Neural progenitor cell (in vitro differentiated cells): ENCODE measurements around the gene PLIN4.

Experiments used
- EZH2 ChIP-seq: fragments of 200-600 bp; sonication (generic); IDR thresholded peaks from 2 replicates; pipeline ENCODE4 v1.6.1; 2017; ENCODE audit warnings: antibody characterized with exemption, mild to moderate bottlenecking, moderate library complexity
- EZH2phosphoT487 ChIP-seq: fragments of 200-600 bp; sonication (generic); IDR thresholded peaks from 2 replicates; pipeline ENCODE4 v1.6.1; 2017; ENCODE audit warnings: antibody characterized with exemption
- TF ChIP-seq, protein P1 (sequence below): fragments of 200-600 bp; sonication (generic); IDR thresholded peaks from 2 replicates; pipeline ENCODE4 v1.5.1; 2017; ENCODE audit warnings: antibody characterized with exemption, mild to moderate bottlenecking

DNA sequence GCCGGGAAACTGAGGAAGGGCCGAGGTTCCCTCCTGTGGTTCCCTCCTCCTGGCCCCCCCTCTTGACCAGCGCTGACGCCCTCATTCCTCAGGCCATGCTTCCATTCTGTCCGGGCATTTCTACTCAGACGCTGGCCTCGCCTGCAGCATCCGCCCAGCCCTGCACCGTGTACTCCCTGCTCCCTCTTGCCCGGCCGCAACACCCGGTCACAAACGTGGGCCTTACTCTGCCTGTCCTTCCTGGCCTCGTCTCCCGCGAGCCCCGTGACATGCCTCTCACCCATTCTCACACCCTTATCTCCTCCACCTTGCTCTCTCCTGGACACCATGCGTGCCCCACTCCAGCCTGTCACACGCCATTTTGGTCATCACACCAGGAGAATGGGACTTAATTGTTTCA is 34.9 kb downstream of the PLIN4 start:
- TF ChIP-seq, protein P1, sequence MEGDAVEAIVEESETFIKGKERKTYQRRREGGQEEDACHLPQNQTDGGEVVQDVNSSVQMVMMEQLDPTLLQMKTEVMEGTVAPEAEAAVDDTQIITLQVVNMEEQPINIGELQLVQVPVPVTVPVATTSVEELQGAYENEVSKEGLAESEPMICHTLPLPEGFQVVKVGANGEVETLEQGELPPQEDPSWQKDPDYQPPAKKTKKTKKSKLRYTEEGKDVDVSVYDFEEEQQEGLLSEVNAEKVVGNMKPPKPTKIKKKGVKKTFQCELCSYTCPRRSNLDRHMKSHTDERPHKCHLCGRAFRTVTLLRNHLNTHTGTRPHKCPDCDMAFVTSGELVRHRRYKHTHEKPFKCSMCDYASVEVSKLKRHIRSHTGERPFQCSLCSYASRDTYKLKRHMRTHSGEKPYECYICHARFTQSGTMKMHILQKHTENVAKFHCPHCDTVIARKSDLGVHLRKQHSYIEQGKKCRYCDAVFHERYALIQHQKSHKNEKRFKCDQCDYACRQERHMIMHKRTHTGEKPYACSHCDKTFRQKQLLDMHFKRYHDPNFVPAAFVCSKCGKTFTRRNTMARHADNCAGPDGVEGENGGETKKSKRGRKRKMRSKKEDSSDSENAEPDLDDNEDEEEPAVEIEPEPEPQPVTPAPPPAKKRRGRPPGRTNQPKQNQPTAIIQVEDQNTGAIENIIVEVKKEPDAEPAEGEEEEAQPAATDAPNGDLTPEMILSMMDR: no peak
- TF ChIP-seq EZH2phosphoT487: no peak
- TF ChIP-seq EZH2: no peak
